Dermis microvascular lymphatic vessel endothelial cell (primary cell): ENCODE results near the gene TRABD2A. TPM values are rescaled to one million over a fixed set of nuclear protein-coding genes. Genes with fewer than 3 reads are reported as not detected.

ENCODE experiments used
- DNase-seq, 2 donors: peaks; one replicate each; pipeline versions ENCODE4 v3.0.0 to v3.0.0-alpha.2; 2010; ENCODE audit warnings: low read depth in 2 of 2
- total RNA-seq: library from RNA; depleted of rRNA; stranded (reverse); fragments of >200 nt; gene quantifications from 2 replicates; pipeline ENCODE4 v1.2.1, GENCODE V29; 2014

Gene TRABD2A
- total RNA-seq, 1 donor from 2014 or later, result 0.51 TPM

- no peak for DNase-seq
Observed at GRCh38 chr2:84855731-84856130, 25.2 kb downstream of the TRABD2A start.

GRCh38 chr2:84854850-84855249, 26.0 kb downstream of the TRABD2A start:
- no peak for DNase-seq

GRCh38 chr2:84851876-84852275, 29.0 kb downstream of the TRABD2A start:
- DNase-seq, result no peak

GRCh38 chr2:84850471-84850870, 30.4 kb downstream of the TRABD2A start:
- no peak for DNase-seq

- no peak for DNase-seq
Observed at GRCh38 chr2:84849271-84849952, 31.5 kb downstream of the TRABD2A start.

GRCh38 chr2:84847326-84848050, 33.4 kb downstream of the TRABD2A start:
- no peak for DNase-seq

- no peak for DNase-seq
Observed at GRCh38 chr2:84846741-84847142, 34.1 kb downstream of the TRABD2A start.

- no peak for DNase-seq
Observed at GRCh38 chr2:84846041-84846663, 34.7 kb downstream of the TRABD2A start.

- DNase-seq, result no peak
Observed at GRCh38 chr2:84844141-84844540, 36.7 kb downstream of the TRABD2A start.

- no peak for DNase-seq
Observed at GRCh38 chr2:84841577-84841976, 39.3 kb downstream of the TRABD2A start.

GRCh38 chr2:84840306-84840705, 40.6 kb downstream of the TRABD2A start:
- DNase-seq, result no peak

GRCh38 chr2:84839851-84840250, 41.0 kb downstream of the TRABD2A start:
- no peak for DNase-seq

GRCh38 chr2:84838434-84839145, 42.3 kb downstream of the TRABD2A start:
- DNase-seq, result no peak

- DNase-seq, result no peak
Observed at GRCh38 chr2:84836215-84836614, 44.7 kb downstream of the TRABD2A start.

- no peak for DNase-seq
Observed at GRCh38 chr2:84833481-84834150, 47.3 kb downstream of the TRABD2A start.

GRCh38 chr2:84832772-84833461, 48.0 kb downstream of the TRABD2A start:
- no peak for DNase-seq

GRCh38 chr2:84830758-84831500, 50.0 kb downstream of the TRABD2A start:
- no peak for DNase-seq

- DNase-seq, result no peak
Observed at GRCh38 chr2:84830095-84830494, 50.8 kb downstream of the TRABD2A start.

- no peak for DNase-seq
Observed at GRCh38 chr2:84829693-84830092, 51.2 kb downstream of the TRABD2A start.

- no peak for DNase-seq
Observed at GRCh38 chr2:84827978-84828575, 52.8 kb downstream of the TRABD2A start.
